ENCODE measurements around the gene CASP8. TPM values are rescaled to one million over a fixed set of nuclear protein-coding genes. Genes with fewer than 3 reads are reported as not detected.

Gene CASP8
- total and polyA plus RNA-seq, 9 of the 15 experiments (the other 6 are each of a cell fraction or from before 2014, with no cell fraction given) = 10.2 to 31.4 (median 19.4) TPM

DNA sequence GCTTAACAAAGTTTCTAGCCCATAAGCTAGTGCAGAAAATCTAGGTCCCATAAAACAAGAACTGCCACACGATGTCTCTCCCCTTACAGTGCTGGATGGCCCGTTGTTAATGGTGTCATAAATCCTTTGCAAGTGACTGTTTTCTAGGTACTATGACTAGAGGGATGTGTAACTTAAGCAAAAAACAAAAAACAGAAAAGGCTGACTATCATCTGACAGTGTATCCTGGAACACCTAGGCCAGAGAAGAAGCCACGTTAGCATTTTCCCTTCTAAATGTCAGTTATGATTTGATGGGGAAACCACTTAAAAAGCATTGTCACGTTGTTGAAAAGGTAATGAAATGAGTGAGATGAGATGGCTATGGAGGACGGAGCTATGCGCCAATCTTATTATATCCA lies 2.4 kb downstream of the CASP8 start (continued):
- TF ChIP-seq, protein P1, sequence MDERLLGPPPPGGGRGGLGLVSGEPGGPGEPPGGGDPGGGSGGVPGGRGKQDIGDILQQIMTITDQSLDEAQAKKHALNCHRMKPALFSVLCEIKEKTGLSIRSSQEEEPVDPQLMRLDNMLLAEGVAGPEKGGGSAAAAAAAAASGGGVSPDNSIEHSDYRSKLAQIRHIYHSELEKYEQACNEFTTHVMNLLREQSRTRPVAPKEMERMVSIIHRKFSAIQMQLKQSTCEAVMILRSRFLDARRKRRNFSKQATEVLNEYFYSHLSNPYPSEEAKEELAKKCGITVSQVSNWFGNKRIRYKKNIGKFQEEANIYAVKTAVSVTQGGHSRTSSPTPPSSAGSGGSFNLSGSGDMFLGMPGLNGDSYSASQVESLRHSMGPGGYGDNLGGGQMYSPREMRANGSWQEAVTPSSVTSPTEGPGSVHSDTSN (CRISPR knock-in tag; IDR thresholded peaks at IDR 0.05; ENCODE audit: low read depth) = no peak
- TF ChIP-seq, protein P1 (tag; conservative IDR thresholded peaks at IDR 0.05; ENCODE audit: low read depth) = peak; percentile 72

DNA sequence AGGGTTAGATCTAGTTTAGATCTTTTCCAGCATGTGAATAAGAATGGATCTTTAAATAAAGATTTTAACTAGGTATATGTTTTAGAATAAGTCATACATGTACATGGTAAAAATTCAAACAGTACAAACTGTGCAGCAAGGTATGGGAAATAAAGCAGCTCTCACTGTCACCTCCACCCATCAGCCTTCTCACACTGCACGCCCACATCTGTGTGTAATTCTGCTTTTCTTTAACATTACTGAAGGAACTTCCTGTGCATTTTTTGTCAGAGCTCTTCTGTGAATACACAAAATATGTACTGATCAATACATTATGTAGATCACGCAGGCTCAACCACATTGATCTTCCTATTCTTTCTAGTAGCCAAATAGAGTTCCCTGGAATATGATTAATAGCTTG lies 3.4 kb downstream of the CASP8 start:
- WGBS (ENCODE audit: insufficient coverage, low coverage, missing lambda C conversion rate) = 85% methylated on average over 2 of the region's 2 CpGs
- TF ChIP-seq GABPA (tag; conservative IDR thresholded peaks at IDR 0.05; ENCODE audit: low read depth) (no peak), COPS2 (conservative IDR thresholded peaks at IDR 0.05) (no peak), ZNF766 (CRISPR knock-in tag; conservative IDR thresholded peaks at IDR 0.05) (no peak), EGR1 (conservative IDR thresholded peaks at IDR 0.05) (no peak), FOSL1 (tag; conservative IDR thresholded peaks at IDR 0.05) (no peak)
- TF ChIP-seq, protein P2, sequence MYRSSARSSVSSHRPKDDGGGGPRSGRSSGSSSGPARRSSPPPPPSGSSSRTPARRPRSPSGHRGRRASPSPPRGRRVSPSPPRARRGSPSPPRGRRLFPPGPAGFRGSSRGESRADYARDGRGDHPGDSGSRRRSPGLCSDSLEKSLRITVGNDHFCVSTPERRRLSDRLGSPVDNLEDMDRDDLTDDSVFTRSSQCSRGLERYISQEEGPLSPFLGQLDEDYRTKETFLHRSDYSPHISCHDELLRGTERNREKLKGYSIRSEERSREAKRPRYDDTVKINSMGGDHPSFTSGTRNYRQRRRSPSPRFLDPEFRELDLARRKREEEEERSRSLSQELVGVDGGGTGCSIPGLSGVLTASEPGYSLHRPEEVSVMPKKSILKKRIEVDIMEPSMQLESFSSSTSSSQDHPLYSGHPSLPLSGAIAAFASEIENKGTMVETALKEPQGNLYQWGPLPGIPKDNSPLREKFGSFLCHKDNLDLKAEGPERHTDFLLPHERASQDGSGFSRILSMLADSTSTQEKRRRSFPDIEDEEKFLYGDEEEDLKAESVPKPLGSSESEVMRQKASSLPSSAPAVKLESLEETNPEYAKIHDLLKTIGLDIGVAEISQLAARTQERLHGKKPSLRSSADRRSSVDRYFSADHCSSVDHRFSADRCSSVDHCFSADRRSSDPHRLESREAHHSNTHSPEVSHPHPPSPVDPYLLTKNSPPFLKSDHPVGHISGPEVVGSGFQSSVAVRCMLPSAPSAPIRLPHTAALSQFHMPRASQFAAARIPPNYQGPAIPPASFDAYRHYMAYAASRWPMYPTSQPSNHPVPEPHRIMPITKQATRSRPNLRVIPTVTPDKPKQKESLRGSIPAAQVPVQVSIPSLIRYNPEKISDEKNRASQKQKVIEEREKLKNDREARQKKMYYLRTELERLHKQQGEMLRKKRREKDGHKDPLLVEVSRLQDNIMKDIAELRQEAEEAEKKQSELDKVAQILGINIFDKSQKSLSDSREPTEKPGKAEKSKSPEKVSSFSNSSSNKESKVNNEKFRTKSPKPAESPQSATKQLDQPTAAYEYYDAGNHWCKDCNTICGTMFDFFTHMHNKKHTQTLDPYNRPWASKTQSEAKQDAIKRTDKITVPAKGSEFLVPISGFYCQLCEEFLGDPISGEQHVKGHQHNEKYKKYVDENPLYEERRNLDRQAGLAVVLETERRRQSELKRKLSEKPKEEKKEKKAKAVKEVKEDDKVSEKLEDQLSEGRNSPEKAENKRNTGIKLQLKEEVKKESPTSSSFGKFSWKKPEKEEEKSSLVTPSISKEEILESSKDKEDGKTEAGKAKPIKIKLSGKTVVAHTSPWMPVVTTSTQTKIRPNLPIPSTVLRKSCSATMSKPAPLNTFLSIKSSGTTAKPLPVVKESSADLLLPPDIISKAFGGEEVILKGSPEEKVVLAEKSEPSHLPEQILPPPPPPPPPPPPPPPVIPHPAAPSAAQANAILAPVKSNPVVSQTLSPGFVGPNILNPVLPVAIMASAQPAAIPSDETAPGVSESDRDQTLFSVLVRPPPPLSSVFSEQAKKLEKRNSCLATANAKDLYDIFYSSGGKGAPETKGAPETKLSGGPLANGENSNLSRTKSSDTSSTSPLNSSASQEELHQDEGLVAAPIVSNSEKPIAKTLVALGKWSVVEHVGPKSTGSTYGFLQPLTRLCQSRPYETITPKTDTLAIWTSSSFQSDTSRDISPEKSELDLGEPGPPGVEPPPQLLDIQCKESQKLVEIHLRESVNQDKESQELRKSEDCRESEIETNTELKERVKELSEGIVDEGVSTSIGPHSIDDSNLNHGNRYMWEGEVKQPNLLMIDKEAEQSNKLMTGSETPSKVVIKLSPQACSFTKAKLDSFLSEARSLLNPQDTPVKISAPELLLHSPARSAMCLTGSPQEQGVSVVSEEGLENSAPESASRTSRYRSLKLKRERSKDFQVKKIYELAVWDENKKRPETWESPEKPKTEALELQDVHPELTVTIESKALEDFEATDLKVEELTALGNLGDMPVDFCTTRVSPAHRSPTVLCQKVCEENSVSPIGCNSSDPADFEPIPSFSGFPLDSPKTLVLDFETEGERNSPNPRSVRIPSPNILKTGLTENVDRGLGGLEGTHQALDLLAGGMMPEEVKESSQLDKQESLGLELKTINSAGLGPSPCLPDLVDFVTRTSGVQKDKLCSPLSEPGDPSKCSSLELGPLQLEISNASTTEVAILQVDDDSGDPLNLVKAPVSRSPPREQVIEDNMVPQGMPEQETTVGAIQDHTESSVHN (IDR thresholded peaks at IDR 0.05; ENCODE audit: borderline replicate concordance in 1 of 2, low read depth in 1 of 2) = no peak

More for the DNA sequence above, 3.4 kb downstream of the CASP8 start:
- no peak for ATAC-seq
- H3K4me2 ChIP-seq (ENCODE audit: insufficient read depth, low read length) = no peak overlapping the region
- POLR2A ChIA-PET = interaction anchor here (0.9 kb wide), 1 partner anchor 375 kb away, joined by 5 read pairs; the partner anchor contains the start of genes NIF3L1 and PPIL3
- peaks cover 62% of the 10 kb centered on the region for H3K79me2 ChIP-seq (ENCODE audit: control insufficient read depth, insufficient read depth, low read length)
- no peaks in the 10 kb centered on the region for H3K9me1 ChIP-seq (ENCODE audit: control insufficient read depth, insufficient read depth, low read length)
- no peaks in the 10 kb centered on the region for H4K20me1 ChIP-seq (replicated peaks; ENCODE audit: control insufficient read depth, insufficient read depth, low read length)
- no peak overlapping the region for H3K27ac ChIP-seq (ENCODE audit: extremely low read depth, low read depth, low read length)
- intact Hi-C loops (cut with micrococcal nuclease) = no loop called here
- in situ Hi-C loops (cut with MboI) = no loop called here
- no peak for DNase-seq (ENCODE audit: extremely low read depth in 1 of 4, low spot score in 3 of 4)
- no peak overlapping the region for H3K9ac ChIP-seq (ENCODE audit: insufficient read depth in 1 of 2, low read depth in 2 of 2, low read length in 2 of 2)
- H3K36me3 ChIP-seq (ENCODE audit: control insufficient read depth, insufficient read depth, low read length) = peaks cover 7% of the 10 kb centered on the region; the same call in 2 of the 3 replicates
- no peak overlapping the region for H2AFZ ChIP-seq (ENCODE audit: low read depth, low read length)
- no peaks in the 10 kb centered on the region for H3K27me3 ChIP-seq (ENCODE audit: control insufficient read depth in 2 of 2, insufficient read depth in 2 of 2, low read length in 2 of 2)
- no TSS peak for BruUV-seq (replicated peaks)
- FAIRE-seq = no peak
- no peaks in the 10 kb centered on the region for H3K9me3 ChIP-seq (replicated peaks; ENCODE audit: control insufficient read depth, insufficient read depth, low read depth, low read length)
- no peak overlapping the region for H3K4me3 ChIP-seq
- CTCF ChIA-PET (ENCODE audit: low intra/inter-chr PET ratio) = no interaction called here
- H3K4me1 ChIP-seq (replicated peaks in 1 of 2; ENCODE audit: control insufficient read depth in 2 of 2, insufficient read depth in 2 of 2, low read length in 2 of 2) = peaks cover 8 to 24% of the 10 kb centered on the region in 2 experiments
